Stromal cell of bone marrow (primary cell): Measurements from ENCODE around the gene KMT2E.

Experiments
- DNase-seq: peaks from one replicate; pipeline ENCODE4 v3.0.0-alpha.2; 2012; ENCODE audit warnings: low read depth

KMT2E gene

DNA sequence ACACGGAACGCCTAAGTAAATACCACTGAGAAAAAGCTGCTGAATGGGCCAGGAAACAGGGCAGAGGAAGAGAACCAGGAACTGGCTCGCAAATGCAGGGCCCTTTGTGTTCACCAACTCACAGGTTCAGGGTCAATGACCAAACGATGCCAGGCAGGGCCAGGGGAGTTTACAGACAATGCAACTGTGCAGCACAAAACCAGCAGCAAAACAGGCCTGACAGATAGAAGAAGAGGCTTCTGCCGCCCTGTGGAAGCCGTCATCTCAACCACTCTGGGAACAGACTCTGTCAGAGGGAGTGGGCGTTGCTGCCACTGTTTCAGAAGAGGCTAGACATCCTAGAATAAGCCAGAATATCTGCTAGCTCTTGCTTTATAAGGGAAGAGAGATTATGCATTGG lies 117.9 kb downstream of the KMT2E start:
- DNase-seq = no peak

DNA sequence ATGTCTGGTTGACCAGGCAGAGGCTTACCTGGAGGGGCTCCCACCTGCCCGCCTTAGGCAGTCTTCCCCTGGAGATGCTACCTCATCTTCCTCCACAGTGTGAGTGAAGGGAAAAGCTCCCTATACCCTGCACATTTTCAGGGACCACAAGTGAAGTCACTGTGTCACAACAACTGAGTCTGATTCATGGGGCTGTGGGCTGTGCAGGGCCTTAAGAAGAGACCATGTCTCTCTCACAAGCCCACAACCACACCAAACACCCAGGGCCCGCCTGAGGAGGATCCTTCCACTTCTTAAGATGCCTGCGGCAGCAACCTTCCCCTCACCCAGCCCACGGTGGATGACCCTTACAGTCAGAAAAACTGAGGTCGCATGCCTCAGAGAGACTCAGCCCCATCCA lies 118.3 kb downstream of the KMT2E start:
- no peak for DNase-seq

DNA sequence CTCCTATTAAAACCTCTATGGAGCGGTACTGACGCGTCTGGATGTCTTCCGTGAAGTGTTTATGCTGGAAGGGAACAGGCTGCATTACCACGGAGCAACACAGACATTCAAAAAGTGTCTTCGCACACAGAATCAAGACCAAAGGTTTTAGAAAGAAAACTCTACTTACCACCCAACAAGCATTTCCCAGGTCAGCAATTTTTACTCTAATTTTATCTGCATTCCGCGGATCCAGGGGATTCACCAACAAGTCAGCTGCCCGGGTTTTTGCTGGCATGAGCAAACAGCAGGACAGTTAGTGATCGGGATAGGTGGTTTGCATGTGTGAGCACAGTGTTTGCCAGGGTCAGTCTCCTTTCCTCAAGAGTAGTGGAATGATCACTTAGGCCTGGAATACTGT lies 118.8 kb downstream of the KMT2E start:
- no peak for DNase-seq

DNA sequence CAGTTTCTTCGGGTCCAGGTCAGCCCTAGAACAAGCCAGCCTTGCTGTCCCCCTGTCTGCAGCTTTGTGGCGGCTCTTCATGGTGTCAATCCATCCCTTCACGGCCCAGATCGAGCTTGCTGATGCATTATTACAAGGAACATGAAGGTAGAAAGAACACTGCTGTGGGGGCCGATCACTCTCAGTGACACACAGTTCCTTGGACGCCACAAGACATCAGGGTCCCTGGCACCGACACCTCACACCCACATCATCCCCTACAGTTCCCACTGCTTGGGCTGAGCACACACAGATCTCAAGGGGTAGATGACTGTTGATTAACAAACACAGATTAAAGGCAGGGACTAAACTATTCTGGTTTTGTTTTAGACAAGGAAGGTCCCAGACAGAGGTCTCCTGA lies 119.4 kb downstream of the KMT2E start:
- no peak for DNase-seq

DNA sequence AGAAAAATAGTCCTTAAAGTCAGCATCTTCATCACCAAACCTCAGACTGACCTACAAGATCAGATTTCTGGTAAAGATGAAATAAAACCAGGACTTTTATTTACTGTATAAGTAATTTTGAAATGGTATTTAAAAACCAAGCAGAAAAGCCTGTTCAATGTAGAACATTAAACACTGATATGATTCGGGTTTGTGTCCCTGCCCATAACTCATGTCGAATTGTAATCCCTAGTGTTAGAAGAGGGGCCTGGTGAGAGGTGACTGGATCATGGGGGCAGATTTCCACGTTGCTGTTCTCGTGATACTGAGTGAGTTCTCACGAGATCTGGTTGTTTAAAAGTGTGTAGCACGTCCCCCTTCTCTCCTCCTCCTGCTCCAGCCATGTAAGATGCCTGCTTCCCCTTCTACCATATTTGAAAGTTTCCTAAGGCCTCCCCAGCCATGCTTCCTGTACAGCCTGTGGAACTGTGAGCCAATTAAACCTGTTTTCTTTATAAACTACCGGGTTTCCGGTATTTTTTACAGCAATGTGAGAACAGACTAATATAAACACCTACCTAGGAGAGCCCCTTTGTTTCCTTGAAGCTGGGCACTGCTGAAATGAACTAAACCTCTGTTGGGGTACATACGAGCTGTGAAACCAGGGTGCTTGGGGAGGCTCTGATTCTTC lies 120.1 kb downstream of the KMT2E start:
- DNase-seq = no peak

DNA sequence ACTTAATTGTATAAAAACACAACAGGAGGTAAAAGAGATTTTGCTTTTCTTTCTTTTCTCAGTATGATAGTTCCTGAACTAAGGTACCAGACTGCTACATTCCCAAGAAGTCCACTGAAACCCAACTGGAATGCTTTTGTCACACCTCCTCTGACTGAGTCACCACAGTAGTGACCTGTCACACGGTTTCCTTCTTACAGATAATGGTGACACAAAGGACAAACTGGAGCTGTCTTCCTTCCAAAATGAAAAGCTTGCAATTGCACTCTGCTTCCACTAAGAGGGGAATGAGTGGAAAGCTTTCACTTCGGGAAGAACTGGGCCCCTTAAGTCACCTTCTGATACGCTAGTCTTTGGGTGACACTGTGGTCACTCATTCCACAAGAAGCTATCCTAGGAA lies 122.2 kb downstream of the KMT2E start:
- no peak for DNase-seq

DNA sequence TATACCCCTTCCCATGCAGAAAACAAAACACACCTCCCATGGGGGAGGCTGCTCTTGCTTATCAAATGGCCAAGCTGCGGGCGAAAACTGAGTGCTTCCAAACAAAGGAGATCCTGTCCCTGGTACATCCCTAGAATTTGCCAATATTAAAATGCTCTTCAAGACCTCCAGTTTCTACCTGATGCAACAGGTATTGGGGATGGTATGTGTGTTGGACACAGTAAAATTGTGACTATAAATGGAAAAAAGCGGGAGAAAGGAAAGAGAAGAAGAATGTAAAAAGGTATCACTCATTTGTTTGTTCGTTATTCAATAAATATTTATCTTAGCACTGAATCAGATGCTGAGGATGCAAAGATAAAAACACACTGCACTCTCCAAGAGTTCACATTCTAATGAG lies 123.9 kb downstream of the KMT2E start:
- no peak for DNase-seq

DNA sequence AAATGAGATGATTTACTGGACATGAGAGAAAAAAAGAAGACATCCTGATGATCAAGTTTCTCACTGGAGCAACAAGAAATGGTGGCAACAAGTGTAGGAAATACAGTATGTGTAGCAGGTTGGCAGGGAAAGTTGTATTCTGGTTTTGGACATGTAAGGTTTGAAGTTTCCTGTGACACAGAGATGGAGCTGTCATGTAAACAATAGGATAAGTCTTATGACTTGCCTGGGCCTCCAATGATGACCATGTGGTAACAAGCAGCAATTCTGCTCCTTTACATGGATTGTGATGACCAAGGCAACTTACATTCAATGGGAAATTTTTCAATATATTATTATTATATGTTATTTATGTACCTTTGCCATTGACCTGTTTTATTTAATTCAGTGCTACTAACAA lies 125.4 kb downstream of the KMT2E start:
- DNase-seq = no peak

DNA sequence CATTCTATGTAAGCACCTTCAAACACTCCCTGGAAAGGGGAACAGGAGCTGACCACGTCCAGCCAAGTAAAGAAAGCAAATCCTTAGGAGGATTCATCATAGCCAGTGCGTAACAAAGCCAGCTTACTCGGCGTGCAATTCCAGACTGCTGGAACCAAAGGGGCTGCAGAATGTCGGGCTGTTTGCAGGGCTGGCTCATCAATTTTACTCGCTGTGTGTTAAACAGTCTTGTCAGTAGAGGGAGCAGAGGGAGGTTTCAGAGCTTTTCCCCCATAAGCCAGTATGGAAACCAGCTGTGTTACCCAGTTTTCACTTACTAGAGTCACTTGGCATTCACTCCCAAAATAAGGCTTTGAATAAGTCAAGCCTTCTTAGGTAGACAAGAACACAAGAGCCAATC lies 127.1 kb downstream of the KMT2E start:
- DNase-seq = no peak

DNA sequence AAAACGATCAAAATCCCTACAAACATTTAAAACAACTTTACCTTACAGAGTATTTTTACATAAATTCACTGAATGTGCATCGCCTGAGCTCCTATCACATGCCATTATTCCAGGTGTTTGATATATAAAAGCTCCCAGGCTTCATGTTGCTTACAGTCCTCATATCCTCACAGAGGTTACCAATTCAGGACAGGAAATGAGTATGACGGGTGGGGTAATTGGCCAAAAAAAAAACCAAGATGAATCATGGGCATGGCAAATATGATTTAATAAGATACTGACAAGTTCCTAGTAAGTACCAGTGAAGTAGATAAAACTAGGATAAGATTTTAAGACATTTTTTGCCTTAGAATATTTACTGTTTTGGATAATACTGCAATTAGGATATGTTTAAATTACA lies 135.8 kb downstream of the KMT2E start:
- peak; percentile 57 for DNase-seq

DNA sequence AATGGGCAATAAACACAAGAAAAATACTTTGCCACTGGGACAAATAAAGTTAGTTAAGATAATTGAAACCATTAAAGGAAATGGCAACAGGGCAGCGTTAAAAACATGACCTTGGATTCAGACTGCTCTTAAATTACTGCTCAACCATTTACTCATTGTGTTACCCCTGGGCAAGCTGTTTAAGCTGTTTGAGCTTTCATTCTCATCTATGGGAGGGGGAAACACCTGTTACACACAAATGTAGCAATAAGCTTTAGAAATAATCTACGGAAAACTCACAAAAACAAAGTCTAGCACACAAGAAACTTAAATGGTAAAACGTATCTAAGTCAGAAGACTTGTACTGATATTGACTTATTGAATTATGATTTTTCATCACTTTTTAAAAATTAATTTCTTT lies 137.1 kb downstream of the KMT2E start:
- no peak for DNase-seq

DNA sequence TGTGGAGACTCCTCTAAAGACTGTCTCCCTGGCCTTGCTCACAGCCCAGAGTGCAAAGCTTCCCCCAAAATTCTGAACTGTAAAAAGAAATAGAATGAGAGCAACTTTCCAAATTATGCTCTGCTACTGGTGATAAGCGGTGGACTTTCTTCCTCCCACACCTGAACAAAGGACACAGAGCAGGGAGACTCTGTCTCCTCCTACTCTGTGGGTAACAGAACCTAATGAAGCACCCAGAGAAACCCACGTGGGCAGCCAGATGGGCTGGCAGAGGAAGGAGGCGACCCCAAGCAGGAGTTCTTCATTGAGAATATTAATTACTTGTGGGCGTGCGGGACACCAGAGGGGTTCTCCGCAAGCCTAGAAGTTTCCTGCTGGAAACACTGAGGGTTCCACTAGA lies 139.5 kb downstream of the KMT2E start:
- no peak for DNase-seq

DNA sequence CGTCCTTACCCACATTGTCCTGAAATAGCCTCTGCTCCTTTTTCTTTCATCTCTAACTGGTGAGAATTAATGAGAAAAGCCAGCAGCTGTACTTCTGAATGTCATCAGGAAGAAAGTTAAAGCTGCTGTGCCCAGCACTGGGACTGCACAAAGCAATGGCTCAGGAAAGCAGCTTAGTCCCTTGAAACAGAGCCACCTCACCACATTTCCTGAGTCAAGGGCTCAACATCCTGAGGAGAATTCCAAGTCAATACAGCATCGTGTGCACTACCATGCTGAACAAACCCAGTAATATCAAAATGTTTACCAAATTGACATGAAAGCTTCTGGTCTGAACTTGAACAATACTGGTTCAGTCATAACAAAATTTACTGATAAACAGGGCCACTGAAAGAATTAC lies 140.1 kb downstream of the KMT2E start:
- DNase-seq = no peak

DNA sequence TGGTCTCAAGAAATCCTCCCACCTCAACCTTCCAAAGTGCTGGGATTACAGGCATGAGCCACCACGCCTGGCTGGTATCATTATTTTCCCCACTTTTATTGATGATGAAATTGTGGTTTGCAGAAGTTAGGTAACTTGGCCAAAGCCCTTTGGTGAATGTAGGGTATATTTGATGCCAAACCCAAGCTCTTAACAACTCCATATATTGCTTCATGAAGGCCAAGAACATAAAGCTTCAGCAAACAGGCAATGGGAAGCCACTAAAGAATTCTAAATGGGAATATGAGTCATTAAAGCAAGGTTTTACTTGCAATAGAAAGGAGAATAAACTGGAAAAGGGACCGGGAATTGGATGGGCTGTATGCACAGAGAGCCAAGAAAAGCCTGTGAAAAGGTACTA lies 142.7 kb downstream of the KMT2E start:
- DNase-seq = no peak

DNA sequence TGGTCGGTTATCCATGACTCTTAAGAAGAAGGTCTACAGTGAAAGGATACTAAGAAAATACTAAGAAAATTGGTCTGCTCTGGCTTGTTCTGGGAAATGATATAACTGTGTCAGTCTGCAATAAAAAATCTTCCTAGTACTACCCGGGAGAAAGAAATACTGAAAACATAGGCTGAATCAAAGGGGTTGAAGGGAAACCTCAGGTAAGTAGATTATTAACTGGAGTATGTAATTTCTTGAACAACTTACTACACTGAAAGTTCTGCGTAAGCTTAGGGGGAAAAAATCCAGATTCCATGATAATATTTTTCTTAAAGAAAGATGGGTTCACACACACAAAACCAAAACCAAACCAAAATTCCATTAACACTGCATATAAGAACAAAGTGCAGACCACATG lies 143.3 kb downstream of the KMT2E start:
- DNase-seq = no peak

DNA sequence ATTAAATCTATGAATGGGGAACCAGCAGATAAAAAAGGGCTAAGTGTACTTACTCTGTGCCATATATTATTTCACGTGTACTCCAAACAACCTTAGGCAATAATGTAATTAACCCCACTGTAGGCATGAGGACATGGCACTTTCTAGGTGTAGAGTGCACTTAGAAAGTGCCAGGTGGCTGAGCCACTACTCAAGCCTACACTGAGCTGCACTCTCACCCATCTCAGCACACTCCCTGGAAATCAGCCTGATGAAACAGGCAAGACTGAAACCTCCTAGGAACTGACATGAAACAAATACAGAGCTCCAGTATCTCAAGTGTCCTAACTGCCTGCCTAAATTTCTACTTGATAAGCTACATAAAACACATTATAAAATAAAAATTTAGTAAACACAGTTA lies 147.4 kb downstream of the KMT2E start:
- no peak for DNase-seq
